Measurements from ENCODE around the gene CBX5.

DNA sequence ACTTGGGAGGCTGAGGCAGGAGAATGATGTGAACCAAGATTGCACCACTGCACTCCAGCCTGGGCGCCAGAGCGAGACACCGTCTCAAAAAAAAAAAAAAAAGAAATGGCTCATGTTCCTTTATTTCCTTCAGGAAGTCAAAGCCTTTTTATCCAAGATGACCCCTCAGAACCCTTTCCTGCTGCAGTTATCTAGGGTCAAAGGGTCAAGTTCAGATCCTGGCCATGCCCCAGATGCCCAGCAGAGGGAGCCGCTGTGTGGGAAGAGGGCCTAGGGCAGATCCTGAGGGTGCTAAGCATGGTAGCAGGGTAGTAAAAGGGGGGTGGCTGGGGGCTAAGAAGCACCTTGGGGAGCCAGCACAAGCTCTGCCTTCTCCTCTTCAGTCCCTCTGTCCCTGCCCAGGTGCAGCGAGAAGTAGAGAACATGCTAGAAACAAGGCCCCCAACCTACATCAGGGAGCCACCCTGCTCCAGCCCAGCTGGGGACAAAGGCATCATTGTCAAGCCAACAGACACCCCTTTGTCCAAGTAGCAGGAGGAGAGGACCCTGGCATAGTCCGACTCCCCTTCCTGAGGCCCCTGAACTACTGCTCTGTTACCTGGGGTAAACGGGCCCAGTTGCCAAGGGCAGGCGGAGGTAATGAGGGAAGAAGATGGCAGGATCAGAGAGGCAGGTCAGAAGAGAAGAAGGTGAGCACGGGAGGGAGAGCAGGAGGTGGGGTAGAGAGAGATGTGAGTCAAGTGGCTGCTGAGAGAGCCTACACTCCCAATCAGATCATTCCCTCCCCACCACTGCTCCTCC, 14.4 kb upstream of the CBX5 start:
- TF ChIP-seq POLR2A (IDR thresholded peaks at IDR 0.05): no peak
- TF ChIP-seq, protein P1, sequence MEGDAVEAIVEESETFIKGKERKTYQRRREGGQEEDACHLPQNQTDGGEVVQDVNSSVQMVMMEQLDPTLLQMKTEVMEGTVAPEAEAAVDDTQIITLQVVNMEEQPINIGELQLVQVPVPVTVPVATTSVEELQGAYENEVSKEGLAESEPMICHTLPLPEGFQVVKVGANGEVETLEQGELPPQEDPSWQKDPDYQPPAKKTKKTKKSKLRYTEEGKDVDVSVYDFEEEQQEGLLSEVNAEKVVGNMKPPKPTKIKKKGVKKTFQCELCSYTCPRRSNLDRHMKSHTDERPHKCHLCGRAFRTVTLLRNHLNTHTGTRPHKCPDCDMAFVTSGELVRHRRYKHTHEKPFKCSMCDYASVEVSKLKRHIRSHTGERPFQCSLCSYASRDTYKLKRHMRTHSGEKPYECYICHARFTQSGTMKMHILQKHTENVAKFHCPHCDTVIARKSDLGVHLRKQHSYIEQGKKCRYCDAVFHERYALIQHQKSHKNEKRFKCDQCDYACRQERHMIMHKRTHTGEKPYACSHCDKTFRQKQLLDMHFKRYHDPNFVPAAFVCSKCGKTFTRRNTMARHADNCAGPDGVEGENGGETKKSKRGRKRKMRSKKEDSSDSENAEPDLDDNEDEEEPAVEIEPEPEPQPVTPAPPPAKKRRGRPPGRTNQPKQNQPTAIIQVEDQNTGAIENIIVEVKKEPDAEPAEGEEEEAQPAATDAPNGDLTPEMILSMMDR (IDR thresholded peaks at IDR 0.05): peak in 3 of 4 experiments; percentile 29 to 73 (median 56)
- no peak for TF ChIP-seq POLR2AphosphoS5 (IDR thresholded peaks at IDR 0.05)

Measured in prostate gland (tissue), 2 donors.